Activated T-helper 2 cell treated with anti-CD3 and anti-CD28 coated beads, Interferon-gamma antibody, Interleukin-2, Interleukin-4, amounts not matched to agents 10 μg/mL and 5 μg/mL and 100 μg/mL, durations not matched to agents 14 hours and 24 hours and 36 hours (primary cell): ENCODE measurements around the gene COLGALT1. TPM values are rescaled to one million over a fixed set of nuclear protein-coding genes. Genes with fewer than 3 reads are reported as not detected.

Experiments used
- DNase-seq: peaks from one replicate; pipeline ENCODE4 v3.0.0; 2021; ENCODE audit warnings: low spot score
- H3K27ac Mint-ChIP-seq: one replicate; pipeline ENCODE4 v1.8.0; 2021; ENCODE audit warnings: mixed read lengths
- H3K27me3 Mint-ChIP-seq: one replicate; pipeline ENCODE4 v1.8.0; 2021; ENCODE audit warnings: low read depth, mixed read lengths
- H3K36me3 Mint-ChIP-seq: one replicate; pipeline ENCODE4 v1.8.0; 2021; ENCODE audit warnings: low read depth, mixed read lengths
- H3K4me1 Mint-ChIP-seq: one replicate; pipeline ENCODE4 v1.8.0; 2021; ENCODE audit warnings: low read depth, mixed read lengths
- H3K4me3 Mint-ChIP-seq: one replicate; pipeline ENCODE4 v1.8.0; 2021; ENCODE audit warnings: low read depth, mild to moderate bottlenecking, moderate library complexity, mixed read lengths
- H3K9me3 Mint-ChIP-seq: one replicate; pipeline ENCODE4 v1.8.0; 2021; ENCODE audit warnings: mixed read lengths
- intact Hi-C: fragments of 100-400 bp; cut with micrococcal nuclease; formaldehyde crosslinking; loops from one replicate; pipeline ENCODE4 v1.15.1; 2023
- total RNA-seq: library from RNA; stranded (reverse); gene quantifications from 2 replicates; pipeline ENCODE4 v1.2.3, GENCODE V29; 2022

Gene COLGALT1
- total RNA-seq, 1 donor from 2014 or later, result 77.0 TPM

- peaks cover 3% of the 10 kb centered on the region for H3K4me1 Mint-ChIP-seq
- H3K36me3 Mint-ChIP-seq, result no peaks in the 10 kb centered on the region
- no peak for DNase-seq
- intact Hi-C loops, result no loop called here
- H3K27me3 Mint-ChIP-seq, result peaks cover 7% of the 10 kb centered on the region
- no peak overlapping the region for H3K4me3 Mint-ChIP-seq
- H3K27ac Mint-ChIP-seq, result no peak overlapping the region
- no peaks in the 10 kb centered on the region for H3K9me3 Mint-ChIP-seq
Observed at GRCh38 chr19:17611462-17612244, 56.2 kb downstream of the COLGALT1 start.

GRCh38 chr19:17614476-17614875 is 59.0 kb downstream of the COLGALT1 start:
- no peak for DNase-seq
- intact Hi-C loops, result no loop called here
- no peaks in the 10 kb centered on the region for H3K4me1 Mint-ChIP-seq
- no peaks in the 10 kb centered on the region for H3K9me3 Mint-ChIP-seq
- H3K27ac Mint-ChIP-seq, result no peak overlapping the region
- H3K4me3 Mint-ChIP-seq, result no peak overlapping the region
- H3K27me3 Mint-ChIP-seq, result peaks cover 11% of the 10 kb centered on the region
- no peaks in the 10 kb centered on the region for H3K36me3 Mint-ChIP-seq

- Mint-ChIP-seq H3K27ac (no peak overlapping the region), H3K36me3 (no peaks in the 10 kb centered on the region), H3K27me3 (peaks cover 11% of the 10 kb centered on the region), H3K4me1 (no peaks in the 10 kb centered on the region), H3K4me3 (no peak overlapping the region), H3K9me3 (no peaks in the 10 kb centered on the region)
- intact Hi-C loops, result no loop called here
- DNase-seq, result no peak
Observed at GRCh38 chr19:17615889-17616685, 60.6 kb downstream of the COLGALT1 start.

GRCh38 chr19:17616686-17616960 is 61.2 kb downstream of the COLGALT1 start:
- Mint-ChIP-seq H3K4me1 (no peaks in the 10 kb centered on the region), H3K27ac (no peak overlapping the region), H3K9me3 (no peaks in the 10 kb centered on the region), H3K27me3 (peaks cover 11% of the 10 kb centered on the region), H3K36me3 (no peaks in the 10 kb centered on the region), H3K4me3 (no peak overlapping the region)
- intact Hi-C loops, result no loop called here
- DNase-seq, result no peak

GRCh38 chr19:17616961-17617806 is 61.7 kb downstream of the COLGALT1 start:
- Mint-ChIP-seq H3K4me1 (no peaks in the 10 kb centered on the region), H3K4me3 (no peak overlapping the region), H3K36me3 (no peaks in the 10 kb centered on the region), H3K27me3 (peaks cover 11% of the 10 kb centered on the region), H3K27ac (no peak overlapping the region), H3K9me3 (no peaks in the 10 kb centered on the region)
- intact Hi-C loops, result no loop called here
- DNase-seq, result no peak

- peaks cover 6% of the 10 kb centered on the region for H3K4me1 Mint-ChIP-seq
- no peaks in the 10 kb centered on the region for H3K9me3 Mint-ChIP-seq
- no peak overlapping the region for H3K4me3 Mint-ChIP-seq
- no peak overlapping the region for H3K27ac Mint-ChIP-seq
- H3K36me3 Mint-ChIP-seq, result no peaks in the 10 kb centered on the region
- intact Hi-C loops, result no loop called here
- H3K27me3 Mint-ChIP-seq, result peaks cover 8% of the 10 kb centered on the region
- DNase-seq, result no peak
Observed at GRCh38 chr19:17617807-17618192, 62.4 kb downstream of the COLGALT1 start.

GRCh38 chr19:17618281-17618903 is 62.9 kb downstream of the COLGALT1 start:
- peaks cover 8% of the 10 kb centered on the region for H3K27me3 Mint-ChIP-seq
- H3K4me3 Mint-ChIP-seq, result no peak overlapping the region
- no peaks in the 10 kb centered on the region for H3K9me3 Mint-ChIP-seq
- H3K27ac Mint-ChIP-seq, result no peak overlapping the region
- peaks cover 6% of the 10 kb centered on the region for H3K4me1 Mint-ChIP-seq
- intact Hi-C loops, result no loop called here
- no peaks in the 10 kb centered on the region for H3K36me3 Mint-ChIP-seq
- DNase-seq, result no peak

- H3K27ac Mint-ChIP-seq, result no peak overlapping the region
- H3K36me3 Mint-ChIP-seq, result no peaks in the 10 kb centered on the region
- H3K27me3 Mint-ChIP-seq, result peaks cover 8% of the 10 kb centered on the region
- no peak for DNase-seq
- H3K4me3 Mint-ChIP-seq, result no peak overlapping the region
- intact Hi-C loops, result no loop called here
- H3K9me3 Mint-ChIP-seq, result no peaks in the 10 kb centered on the region
- H3K4me1 Mint-ChIP-seq, result peaks cover 6% of the 10 kb centered on the region
Observed at GRCh38 chr19:17618936-17619335, 63.5 kb downstream of the COLGALT1 start.

GRCh38 chr19:17620696-17621095 is 65.2 kb downstream of the COLGALT1 start:
- DNase-seq, result no peak
- Mint-ChIP-seq H3K27ac (no peak overlapping the region), H3K36me3 (no peaks in the 10 kb centered on the region), H3K27me3 (peaks cover 8% of the 10 kb centered on the region), H3K4me1 (peaks cover 6% of the 10 kb centered on the region), H3K9me3 (no peaks in the 10 kb centered on the region), H3K4me3 (no peak overlapping the region)
- intact Hi-C loops, result no loop called here

- DNase-seq, result no peak
- Mint-ChIP-seq H3K4me3 (no peak overlapping the region), H3K4me1 (peaks cover 6% of the 10 kb centered on the region), H3K27me3 (no peaks in the 10 kb centered on the region), H3K36me3 (no peaks in the 10 kb centered on the region), H3K27ac (no peak overlapping the region), H3K9me3 (no peaks in the 10 kb centered on the region)
- intact Hi-C loops, result no loop called here
Observed at GRCh38 chr19:17623224-17623935, 67.9 kb downstream of the COLGALT1 start.

GRCh38 chr19:17624314-17624991 is 69.0 kb downstream of the COLGALT1 start:
- intact Hi-C loops, result no loop called here
- Mint-ChIP-seq H3K4me1 (peaks cover 6% of the 10 kb centered on the region), H3K36me3 (no peaks in the 10 kb centered on the region), H3K27me3 (no peaks in the 10 kb centered on the region), H3K27ac (no peak overlapping the region), H3K9me3 (no peaks in the 10 kb centered on the region), H3K4me3 (no peak overlapping the region)
- no peak for DNase-seq

GRCh38 chr19:17625043-17625442 is 69.6 kb downstream of the COLGALT1 start:
- Mint-ChIP-seq H3K4me1 (peaks cover 6% of the 10 kb centered on the region), H3K4me3 (no peak overlapping the region), H3K36me3 (no peaks in the 10 kb centered on the region), H3K9me3 (no peaks in the 10 kb centered on the region), H3K27ac (no peak overlapping the region), H3K27me3 (no peaks in the 10 kb centered on the region)
- intact Hi-C loops, result no loop called here
- no peak for DNase-seq
